MCF 10A (cell line): Measurements from ENCODE around the gene ITGB1. TPM values are rescaled to one million over a fixed set of nuclear protein-coding genes. Genes with fewer than 3 reads are reported as not detected.

Experiments used
- Bru-seq: library from RNA; stranded (reverse); fragments of 400-500 nt; gene quantifications from one replicate; lab custom pipeline; 2021; lab: Mats Ljungman, UMichigan
- BruChase-seq, 2 experiments: library from RNA; stranded (reverse); fragments of 400-500 nt; gene quantifications; one replicate each; lab custom pipeline; 2021; lab: Mats Ljungman, UMichigan
- BruUV-seq: library from RNA; stranded (reverse); fragments of 400-500 nt; replicated peaks from 2 replicates; lab custom pipeline; 2021; lab: Mats Ljungman, UMichigan
- CTCF ChIA-PET: fragments of 300-600 bp; sonication (Branson Sonifier 250); formaldehyde crosslinking; extraction: SDS; loops from one replicate; lab custom pipeline; 2021; ENCODE audit warnings: antibody characterized with exemption, inconsistent platforms; lab: Yijun Ruan, JAX
- POLR2A ChIA-PET: fragments of 300-600, 350-650 bp; sonication (Branson Sonifier 250); formaldehyde crosslinking; extraction: SDS; loops from one replicate; lab custom pipeline; 2020; ENCODE audit warnings: antibody characterized with exemption, inconsistent platforms; lab: Yijun Ruan, JAX
- DNase-seq: peaks from one replicate; pipeline ENCODE4 v3.0.0-alpha.2; 2018; ENCODE audit not compliant: unreplicated experiment
- H3K27ac Mint-ChIP-seq: one replicate; pipeline ENCODE4 v1.8.0; 2022; ENCODE audit warnings: mild to moderate bottlenecking, low read depth, mixed read lengths; ENCODE audit not compliant: unreplicated experiment
- H3K27me3 Mint-ChIP-seq: one replicate; pipeline ENCODE4 v1.8.0; 2022; ENCODE audit warnings: mixed read lengths; ENCODE audit not compliant: insufficient read depth, unreplicated experiment
- H3K36me3 Mint-ChIP-seq: one replicate; pipeline ENCODE4 v1.8.0; 2022; ENCODE audit warnings: mild to moderate bottlenecking, moderate library complexity, mixed read lengths; ENCODE audit not compliant: insufficient read depth, unreplicated experiment
- H3K4me1 Mint-ChIP-seq: one replicate; pipeline ENCODE4 v1.8.0; 2022; ENCODE audit warnings: mixed read lengths; ENCODE audit not compliant: insufficient read depth, unreplicated experiment
- H3K4me3 Mint-ChIP-seq: one replicate; pipeline ENCODE4 v1.8.0; 2022; ENCODE audit warnings: mild to moderate bottlenecking, moderate library complexity, mixed read lengths; ENCODE audit not compliant: unreplicated experiment
- H3K9me3 Mint-ChIP-seq: one replicate; pipeline ENCODE4 v1.8.0; 2022; ENCODE audit warnings: mixed read lengths; ENCODE audit not compliant: unreplicated experiment
- intact Hi-C: fragments of 100-400 bp; cut with micrococcal nuclease; formaldehyde crosslinking; loops from 2 replicates; pipeline ENCODE4 v1.14.1; 2022
- long read RNA-seq: library from polyadenylated mRNA; stranded (forward); transcript quantifications from one replicate; pipeline ENCODE4 v2.0.0, GENCODE V29; 2022
- total RNA-seq: library from RNA; stranded (reverse); gene quantifications from 2 replicates; pipeline ENCODE4 v1.2.3, GENCODE V29; 2022
- TF ChIP-seq, protein P1 (sequence below): fragments of 200-600 bp; IDR thresholded peaks from one replicate; pipeline ENCODE4 v1.8.0; 2022; ENCODE audit warnings: antibody characterized with exemption, mild to moderate bottlenecking; ENCODE audit not compliant: unreplicated experiment

ITGB1 gene
- total RNA-seq (680 and 703 TPM in 2 replicates), Bru-seq, nascent RNA (percentile 98 among the genes with signal in this experiment), BruChase-seq, experiment 1, labeled RNA remaining after a 6-hour chase (percentile 98 among the genes with signal in this experiment), BruChase-seq, experiment 2, labeled RNA remaining after a 2-hour chase (percentile 97 among the genes with signal in this experiment)
- long read RNA-seq, transcript ITGB1-201 (16 exons, 3,640 nt): major isoform, 1,557 of 1,904 reads
- long read RNA-seq, transcript ITGB1-202 (16 exons, 3,784 nt): minor isoform, 67 of 1,904 reads
- long read RNA-seq, partial matches to known transcripts: 90 of 1,904 reads
- long read RNA-seq, other reads (novel, unspliced or antisense): 190 of 1,904 reads

DNA sequence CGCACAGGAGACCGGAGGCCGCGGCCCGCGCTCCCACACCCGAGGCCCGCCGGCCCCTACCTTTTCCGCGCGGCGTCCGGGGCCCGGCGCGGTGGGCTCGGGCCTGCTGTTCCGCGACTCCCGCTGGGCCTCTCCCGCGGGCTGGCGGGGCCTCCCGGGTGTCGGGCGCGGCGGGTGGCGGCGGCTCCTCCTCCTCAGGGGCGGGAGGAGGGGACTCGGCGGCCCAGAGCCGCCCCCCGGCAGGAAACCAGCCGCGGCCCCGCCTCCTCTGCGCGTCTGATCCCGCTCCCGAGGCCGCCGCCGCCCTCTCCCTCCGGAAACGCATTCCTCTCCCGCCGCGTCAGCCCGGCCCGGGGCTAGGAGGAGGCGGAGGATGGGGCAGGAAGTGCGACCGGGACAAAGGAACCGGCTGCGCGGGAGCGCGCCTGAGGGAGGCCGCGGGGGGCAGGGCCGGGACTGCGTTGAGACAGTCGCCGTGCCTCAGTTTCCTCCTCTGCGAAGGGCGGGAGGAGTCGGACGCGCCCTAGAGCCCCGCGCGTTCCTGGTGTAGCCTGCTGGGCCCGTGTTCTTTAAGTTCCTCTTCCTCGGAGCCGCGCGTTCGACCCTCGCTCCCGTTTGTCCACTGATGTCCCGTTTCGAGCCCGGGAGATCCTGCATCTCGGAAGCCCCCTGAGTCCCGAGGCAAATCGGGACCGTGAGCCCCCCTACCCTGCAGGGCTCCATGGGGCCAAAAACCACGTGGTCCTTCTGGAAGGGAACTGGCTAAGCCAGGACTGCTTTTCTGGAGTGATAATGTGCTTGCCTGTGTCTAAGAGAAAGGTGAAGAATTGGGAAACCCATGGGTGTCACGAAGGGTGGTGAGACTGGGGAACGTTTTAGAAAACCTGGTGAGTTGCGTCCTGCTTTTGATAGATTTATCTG lies at the start of gene ITGB1:
Gene ITGB1 (minus strand): TSS at position 146 of the 921 bp plus-strand sequence. CDS start 22,672 bp downstream, outside the sequence.
- POLR2A ChIA-PET: interaction anchor here (0.7 to 8.7 kb wide), 16 partner anchors 8 to 389 kb away, joined by 3 to 333 read pairs (median 10); no protein-coding TSS in a partner anchor
- H3K4me1 Mint-ChIP-seq: peaks cover 30% of the 10 kb centered on the region
- peak within 1 kb of the TSS; percentile 100 for H3K27ac Mint-ChIP-seq
- H3K36me3 Mint-ChIP-seq: peaks cover 13% of the 10 kb centered on the region
- peak within 1 kb of the TSS; percentile 91 for H3K4me3 Mint-ChIP-seq
- no TSS peak for BruUV-seq
- TF ChIP-seq, protein P1, sequence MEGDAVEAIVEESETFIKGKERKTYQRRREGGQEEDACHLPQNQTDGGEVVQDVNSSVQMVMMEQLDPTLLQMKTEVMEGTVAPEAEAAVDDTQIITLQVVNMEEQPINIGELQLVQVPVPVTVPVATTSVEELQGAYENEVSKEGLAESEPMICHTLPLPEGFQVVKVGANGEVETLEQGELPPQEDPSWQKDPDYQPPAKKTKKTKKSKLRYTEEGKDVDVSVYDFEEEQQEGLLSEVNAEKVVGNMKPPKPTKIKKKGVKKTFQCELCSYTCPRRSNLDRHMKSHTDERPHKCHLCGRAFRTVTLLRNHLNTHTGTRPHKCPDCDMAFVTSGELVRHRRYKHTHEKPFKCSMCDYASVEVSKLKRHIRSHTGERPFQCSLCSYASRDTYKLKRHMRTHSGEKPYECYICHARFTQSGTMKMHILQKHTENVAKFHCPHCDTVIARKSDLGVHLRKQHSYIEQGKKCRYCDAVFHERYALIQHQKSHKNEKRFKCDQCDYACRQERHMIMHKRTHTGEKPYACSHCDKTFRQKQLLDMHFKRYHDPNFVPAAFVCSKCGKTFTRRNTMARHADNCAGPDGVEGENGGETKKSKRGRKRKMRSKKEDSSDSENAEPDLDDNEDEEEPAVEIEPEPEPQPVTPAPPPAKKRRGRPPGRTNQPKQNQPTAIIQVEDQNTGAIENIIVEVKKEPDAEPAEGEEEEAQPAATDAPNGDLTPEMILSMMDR: no peak
- DNase-seq: peak; percentile 97
- no peaks in the 10 kb centered on the region for H3K9me3 Mint-ChIP-seq
- intact Hi-C loops: loop anchor here (1.0 to 5.0 kb wide), 3 partner anchors 47 to 199 kb away; no protein-coding TSS in a partner anchor
- CTCF ChIA-PET: interaction anchor here (0.9 to 1.9 kb wide), 3 partner anchors 21 to 51 kb away, joined by 3 to 7 read pairs (median 5); no protein-coding TSS in a partner anchor
- H3K27me3 Mint-ChIP-seq: no peaks in the 10 kb centered on the region

DNA sequence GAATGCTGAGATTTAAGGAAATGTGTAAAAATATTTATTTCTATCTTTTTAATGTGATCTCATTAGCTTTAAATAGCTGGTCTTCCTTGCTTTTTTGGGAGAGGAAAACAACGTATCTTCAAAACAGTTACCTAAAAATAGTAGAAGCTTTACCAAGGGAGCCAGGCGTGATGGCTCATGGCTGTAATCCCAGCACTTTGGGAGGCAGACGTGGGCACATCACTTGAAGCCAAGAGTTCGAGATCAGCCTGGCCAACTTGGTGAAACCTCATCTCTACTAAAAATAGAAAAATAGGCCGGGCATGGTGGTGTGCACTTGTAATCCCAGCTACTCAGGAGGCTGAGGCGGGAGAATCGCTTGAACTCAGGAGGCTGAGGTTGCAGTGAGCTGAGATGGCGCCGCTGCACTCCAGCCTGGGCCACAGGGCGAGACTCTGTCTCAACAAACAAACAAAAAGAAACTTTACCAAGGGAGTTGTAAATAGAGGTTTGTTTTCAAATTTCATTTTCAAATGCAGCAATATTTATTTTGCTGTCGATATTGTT lies 48.4 kb upstream of the ITGB1 start:
- intact Hi-C loops: loop anchor here (5.0 to 10.0 kb wide), 3 partner anchors 114 to 632 kb away; no protein-coding TSS in a partner anchor
- peaks cover 33% of the 10 kb centered on the region for H3K4me1 Mint-ChIP-seq
- no TSS peak for BruUV-seq
- H3K27ac Mint-ChIP-seq: peak overlapping the region; percentile 99
- peak; percentile 25 for DNase-seq
- TF ChIP-seq, protein P1: no peak
- peaks cover 7% of the 10 kb centered on the region for H3K36me3 Mint-ChIP-seq
- no peaks in the 10 kb centered on the region for H3K27me3 Mint-ChIP-seq
- peak overlapping the region; percentile 76 for H3K4me3 Mint-ChIP-seq
- CTCF ChIA-PET: interaction anchor here (0.5 to 1.3 kb wide), 7 partner anchors 23 to 753 kb away, joined by 3 to 4 read pairs (median 3); no protein-coding TSS in a partner anchor
- POLR2A ChIA-PET: interaction anchor here (0.7 to 13.8 kb wide), 15 partner anchors 8 to 628 kb away, joined by 3 to 335 read pairs (median 6); no protein-coding TSS in a partner anchor
- H3K9me3 Mint-ChIP-seq: no peaks in the 10 kb centered on the region

GRCh38 chr10:33005322-33006301 lies 47.6 kb upstream of the ITGB1 start:
- ChIA-PET CTCF (interaction anchor here (0.7 to 2.0 kb wide), 7 partner anchors 21 to 752 kb away, joined by 3 to 8 read pairs (median 3); no protein-coding TSS in a partner anchor), POLR2A (interaction anchor here (0.5 to 13.8 kb wide), 21 partner anchors 7 to 627 kb away, joined by 3 to 335 read pairs (median 5); no protein-coding TSS in a partner anchor)
- TF ChIP-seq, protein P1: no peak
- H3K27me3 Mint-ChIP-seq: no peaks in the 10 kb centered on the region
- peak; percentile 96 for DNase-seq
- H3K27ac Mint-ChIP-seq: peak overlapping the region; percentile 99
- H3K9me3 Mint-ChIP-seq: no peaks in the 10 kb centered on the region
- peaks cover 7% of the 10 kb centered on the region for H3K36me3 Mint-ChIP-seq
- intact Hi-C loops: loop anchor here (1.0 to 10.0 kb wide), 6 partner anchors 25 to 631 kb away; partner anchors contain the start of gene ITGB1
- H3K4me3 Mint-ChIP-seq: peak overlapping the region; percentile 76
- BruUV-seq: TSS peak; percentile 83
- H3K4me1 Mint-ChIP-seq: peaks cover 31% of the 10 kb centered on the region
